Inferior parietal cortex (tissue), 1 donor: ENCODE results near the gene FMN2.

Source experiments
- DNase-seq: peaks from one replicate; pipeline ENCODE4 v3.0.0-alpha.2; 2016; ENCODE audit errors: extremely low spot score

Gene FMN2

DNA sequence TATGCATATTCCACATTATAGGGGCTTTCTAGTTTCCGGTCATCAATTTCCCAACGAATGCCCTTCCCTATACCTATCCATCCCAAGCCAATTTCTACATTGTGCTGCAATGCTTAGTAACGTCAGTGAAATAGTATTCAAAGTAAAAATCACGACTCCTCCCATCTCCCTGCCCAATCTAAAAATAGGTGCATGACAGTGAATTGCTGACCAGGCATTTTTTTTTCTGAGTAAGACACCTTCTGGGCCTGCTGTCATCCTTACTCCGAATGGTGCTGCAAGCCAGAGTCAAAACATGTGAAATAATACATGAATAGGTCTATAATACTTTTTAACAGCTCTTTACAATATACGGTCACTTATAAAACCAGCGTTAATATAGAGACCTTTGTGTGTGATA lies 400.1 kb downstream of the FMN2 start:
- DNase-seq, result no peak

- DNase-seq, result no peak
These were observed 401.3 kb downstream of the FMN2 start for GRCh38 chr1:240492832-240493440.

DNA sequence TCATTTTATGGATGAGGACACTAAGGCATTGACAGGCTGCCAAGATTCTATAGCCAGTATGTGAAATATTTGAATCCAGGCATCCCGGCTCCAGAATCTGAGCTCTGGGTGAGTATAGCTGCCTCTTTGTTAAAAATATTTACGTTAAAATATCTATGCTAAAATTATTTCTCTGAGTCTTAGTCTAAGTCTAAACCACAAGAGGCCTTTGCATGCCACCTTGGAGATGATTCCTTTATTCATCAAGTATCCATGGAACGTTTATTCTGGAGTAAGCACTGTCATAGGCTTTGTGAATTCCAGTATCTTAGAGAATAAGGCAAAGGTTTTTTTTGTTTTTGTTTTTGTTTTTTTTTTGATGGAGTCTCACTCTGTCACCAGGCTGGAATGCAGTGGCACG lies 403.9 kb downstream of the FMN2 start:
- DNase-seq, result no peak

DNA sequence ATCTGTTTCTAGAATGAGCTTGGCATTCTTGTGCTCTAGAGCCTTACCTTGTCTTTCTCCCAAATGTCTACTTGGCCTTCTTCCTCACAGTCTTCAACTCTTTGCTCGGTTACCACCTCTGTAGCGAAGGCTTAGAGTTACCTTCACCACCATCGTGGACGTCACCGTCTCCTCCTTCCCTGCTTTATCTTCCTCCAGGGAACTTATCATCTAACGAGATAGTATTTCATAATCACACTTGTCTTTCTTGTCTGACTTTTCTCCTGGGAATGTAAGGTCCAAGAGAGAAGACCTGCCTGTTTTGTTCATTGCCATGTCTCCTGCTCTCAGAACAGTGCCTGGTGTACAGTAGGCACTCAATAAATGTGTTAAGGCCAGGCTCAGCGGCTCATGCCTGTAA lies 404.7 kb downstream of the FMN2 start:
- DNase-seq, result no peak

DNA sequence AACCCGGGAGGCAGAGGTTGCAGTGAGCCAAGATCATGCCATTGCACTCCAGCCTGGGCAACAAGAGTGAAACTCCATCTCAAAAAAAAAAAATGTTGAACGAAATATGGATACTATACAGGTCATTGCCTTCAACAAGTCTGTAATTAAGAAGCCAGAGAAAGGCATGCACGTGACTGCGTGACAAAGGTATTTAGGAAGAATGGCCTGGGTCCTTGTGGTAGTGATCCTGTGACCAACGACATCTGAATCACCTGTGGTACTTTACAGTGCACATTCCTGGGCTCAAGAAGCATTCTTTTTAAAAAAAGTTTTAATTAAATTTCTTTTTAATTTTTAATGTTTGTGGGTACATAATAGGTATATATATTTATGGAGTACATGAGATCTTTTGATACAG lies 405.3 kb downstream of the FMN2 start:
- no peak for DNase-seq

GRCh38 chr1:240497908-240498307 lies 406.2 kb downstream of the FMN2 start:
- no peak for DNase-seq

GRCh38 chr1:240498335-240498734 lies 406.7 kb downstream of the FMN2 start:
- DNase-seq, result no peak

GRCh38 chr1:240499012-240499411 lies 407.3 kb downstream of the FMN2 start:
- no peak for DNase-seq

DNA sequence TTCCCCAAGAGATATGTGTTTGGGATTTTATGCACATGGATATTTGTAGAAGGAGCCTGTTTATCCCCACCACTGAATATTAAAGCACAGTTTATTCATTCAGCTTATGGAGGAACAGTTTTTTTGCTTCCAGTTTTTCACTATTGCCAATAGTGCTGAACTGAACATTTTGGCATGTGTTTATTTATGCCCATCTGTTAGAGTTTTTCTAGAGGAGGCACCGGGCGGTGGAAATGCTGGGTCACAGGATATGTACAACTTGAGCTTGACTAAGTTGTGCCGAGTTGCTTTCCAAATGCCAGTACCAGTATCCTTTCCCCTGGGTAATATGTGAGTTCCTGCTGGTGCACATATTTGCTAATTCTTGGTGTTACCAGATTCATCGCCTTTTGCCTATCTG lies 409.0 kb downstream of the FMN2 start:
- no peak for DNase-seq

DNA sequence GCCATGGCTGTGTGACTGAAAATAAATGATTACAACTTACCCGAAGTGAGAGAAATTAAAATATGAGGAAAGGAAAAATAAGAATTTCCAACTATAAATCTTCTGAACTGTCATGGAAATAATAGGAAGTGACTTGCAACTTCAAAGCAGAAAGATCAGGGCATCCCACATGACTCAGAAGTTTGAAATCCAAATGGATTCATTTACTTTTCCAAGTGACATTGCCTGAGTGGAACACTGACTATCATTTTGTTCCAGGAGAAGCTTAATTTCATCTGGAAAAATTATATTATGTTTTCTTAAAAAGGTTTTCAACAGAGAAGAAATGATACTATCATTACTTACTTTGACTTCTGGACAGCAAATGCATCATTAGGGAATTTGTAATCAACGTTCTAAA lies 409.4 kb downstream of the FMN2 start:
- no peak for DNase-seq

GRCh38 chr1:240503036-240503435 lies 411.4 kb downstream of the FMN2 start:
- DNase-seq, result no peak

DNA sequence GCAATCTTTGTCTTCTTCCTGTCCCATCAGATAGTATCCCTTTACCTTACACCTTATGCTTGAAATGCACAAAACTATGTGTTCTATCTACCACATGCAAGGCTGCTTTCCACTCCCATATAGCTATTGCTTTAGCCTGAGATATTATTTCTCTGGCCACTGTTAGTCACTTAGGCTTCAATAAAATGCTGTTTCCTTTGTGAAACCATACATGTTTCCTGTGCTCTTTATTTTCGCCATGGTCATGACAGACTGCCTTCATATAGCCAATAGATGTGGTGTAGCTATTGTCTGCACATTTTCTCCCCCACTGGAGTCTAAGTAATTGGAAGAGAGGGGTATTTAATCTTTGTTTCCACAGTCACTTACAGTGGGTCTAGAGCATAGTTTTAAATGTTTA lies 411.9 kb downstream of the FMN2 start:
- no peak for DNase-seq

DNA sequence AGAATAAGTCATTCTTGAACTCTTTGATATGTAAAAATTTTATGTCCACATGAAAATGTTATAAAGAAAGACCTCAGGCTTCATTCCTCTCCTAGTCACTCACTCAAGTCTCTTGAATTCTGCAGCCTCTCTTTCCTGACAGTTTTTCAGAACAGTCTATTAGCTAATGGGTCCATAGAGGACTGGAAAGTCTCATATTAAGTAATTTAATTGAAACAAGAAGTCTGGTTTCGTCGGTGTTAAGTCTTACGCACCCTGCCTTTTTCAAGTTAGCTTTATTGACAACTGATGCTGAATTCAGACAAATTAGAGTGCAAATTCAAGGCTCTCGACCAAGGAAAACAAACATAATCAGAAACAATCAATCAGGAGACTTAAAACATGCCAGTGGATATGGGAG lies 414.5 kb downstream of the FMN2 start:
- DNase-seq, result no peak

- no peak for DNase-seq
These were observed 416.5 kb downstream of the FMN2 start for GRCh38 chr1:240508201-240508600.

DNA sequence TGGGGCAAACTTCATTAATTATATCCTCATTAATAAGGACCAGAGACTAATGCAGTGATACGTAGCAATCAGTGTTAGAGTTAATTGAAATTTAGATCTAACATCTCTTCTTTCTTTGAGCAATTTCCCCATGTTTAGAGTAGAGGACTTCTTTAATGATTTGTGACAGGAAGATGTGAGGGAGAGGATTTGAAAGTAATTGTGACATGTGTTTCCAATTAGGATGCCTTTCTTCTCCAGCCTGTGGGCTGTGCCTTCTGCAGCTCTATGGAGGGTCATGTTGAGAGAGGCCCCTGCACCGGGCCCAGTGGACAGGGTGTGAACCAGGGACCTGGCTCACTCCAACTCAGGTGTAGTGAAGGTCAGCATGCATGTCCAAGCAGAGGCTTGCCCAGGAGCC lies 417.3 kb downstream of the FMN2 start:
- no peak for DNase-seq

DNA sequence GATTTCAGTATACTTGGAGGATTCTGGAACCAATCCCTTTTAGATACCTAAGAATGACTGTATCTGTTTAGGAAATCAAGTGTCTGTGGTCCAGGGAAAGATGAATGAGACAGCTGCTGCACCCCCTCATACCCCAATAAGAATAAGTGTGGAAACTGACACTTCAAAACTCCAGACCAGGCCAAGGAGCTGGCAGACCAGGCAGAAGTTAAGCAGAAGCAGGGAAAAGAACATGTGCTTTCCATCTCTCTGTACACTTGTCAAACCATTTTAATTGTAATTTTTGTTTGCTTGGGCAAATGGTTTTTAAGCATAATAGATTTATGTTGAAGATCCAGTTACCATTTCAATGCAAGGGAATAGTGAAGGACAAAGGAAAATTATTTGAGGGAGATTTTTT lies 420.1 kb downstream of the FMN2 start:
- no peak for DNase-seq

- no peak for DNase-seq
These were observed 423.8 kb downstream of the FMN2 start for GRCh38 chr1:240515505-240515904.

DNA sequence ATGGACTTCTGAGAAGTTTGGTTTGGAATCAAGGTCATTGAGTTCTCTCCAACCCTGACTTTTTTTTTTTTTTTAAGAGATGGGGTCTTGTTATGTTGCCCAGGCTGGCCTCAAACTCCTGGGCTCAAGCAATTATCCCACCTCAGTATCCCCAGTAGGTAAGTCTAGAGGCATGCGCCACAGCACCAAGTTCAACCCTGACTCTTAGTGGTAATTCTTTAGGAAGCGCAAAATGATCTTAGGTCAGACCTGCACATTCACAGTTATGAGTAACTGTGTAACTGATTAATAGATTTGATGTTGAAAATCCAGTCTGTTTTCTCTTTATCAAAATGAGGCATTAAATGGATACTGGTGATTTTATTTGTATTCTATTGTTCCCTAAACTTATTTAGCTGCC lies 424.4 kb downstream of the FMN2 start:
- no peak for DNase-seq

- no peak for DNase-seq
These were observed 426.2 kb downstream of the FMN2 start for GRCh38 chr1:240517891-240518290.

DNA sequence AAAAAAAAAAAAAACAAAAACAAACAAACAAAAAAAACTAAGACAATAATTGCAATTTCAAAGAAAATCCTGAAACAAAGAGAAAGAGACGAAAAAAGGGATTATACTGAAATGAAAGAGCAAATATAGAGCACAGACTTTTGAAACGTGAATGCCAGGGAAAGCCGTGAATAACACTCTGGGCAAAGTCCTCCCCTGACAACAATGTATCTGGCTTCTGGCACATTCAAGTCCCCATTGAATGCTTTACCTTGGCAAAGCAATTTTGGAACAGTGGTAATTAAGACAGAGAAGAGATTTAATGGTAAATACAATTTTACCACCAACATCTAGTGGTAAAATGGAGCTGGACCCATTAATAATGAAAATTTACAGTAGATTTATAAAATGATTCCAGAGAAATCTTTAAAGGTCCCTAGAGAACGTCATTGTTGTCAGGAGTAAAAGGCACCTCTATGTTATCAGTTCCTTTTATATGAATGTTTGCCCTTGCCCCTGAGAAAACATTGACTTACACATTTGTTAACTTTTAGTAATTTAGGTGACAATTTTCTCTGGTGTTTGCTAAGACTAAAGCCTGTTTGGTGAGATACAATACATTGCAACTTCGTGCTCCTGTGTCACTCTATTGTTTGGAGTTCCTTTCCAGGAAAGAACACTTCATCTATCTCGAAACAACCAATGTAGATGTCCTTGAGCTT lies 430.6 kb downstream of the FMN2 start:
- DNase-seq, result no peak

DNA sequence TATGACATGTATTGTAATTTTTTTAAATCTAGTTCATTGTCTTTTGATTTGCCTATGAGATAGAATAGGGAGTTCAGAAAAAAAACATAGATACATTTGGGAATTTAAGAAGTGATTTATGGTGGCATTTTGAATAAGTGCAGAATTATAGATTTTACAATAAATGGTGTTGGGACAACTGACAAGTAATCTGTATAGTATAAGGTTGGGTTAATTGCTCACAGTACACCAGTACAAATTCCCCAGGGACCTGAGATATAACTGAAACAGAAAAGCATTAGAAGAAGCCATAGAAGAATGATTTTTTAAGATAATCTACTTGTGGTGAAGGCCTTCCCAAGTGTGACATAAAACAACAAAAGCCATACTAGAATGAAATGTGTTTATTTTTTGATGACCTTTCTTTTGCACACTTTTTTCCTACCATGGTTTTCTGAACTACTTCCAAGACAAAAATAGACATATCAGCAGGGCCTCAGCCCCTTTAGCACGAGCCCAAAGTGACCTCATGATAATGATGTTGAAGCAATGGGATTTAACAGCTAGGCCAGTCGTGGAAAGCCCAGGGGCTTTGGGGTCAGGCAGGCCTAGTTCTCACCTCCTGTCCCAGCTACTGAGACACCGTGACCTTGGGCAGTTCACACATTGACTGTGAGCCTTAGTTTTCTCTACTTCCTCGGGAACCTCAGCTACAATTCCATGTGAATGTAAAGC lies 432.8 kb downstream of the FMN2 start:
- no peak for DNase-seq
